CD4-positive, alpha-beta T cell treated with Interleukin-21 for 1 hour (primary cell): ENCODE data around the gene RMDN2.
"Not testable (repeated sequence)": the region's sequence is repeated elsewhere in the genome, so short reads cannot be mapped to it uniquely, and the experiment has no call there.

ENCODE experiments used
- DNase-seq: peaks from one replicate; pipeline ENCODE4 v3.0.0-alpha.2; 2020

Gene RMDN2

GRCh38 chr2:37997629-37998028, 72.5 kb downstream of the RMDN2 start:
- no peak for DNase-seq

GRCh38 chr2:38000485-38001222, 75.6 kb downstream of the RMDN2 start:
- DNase-seq: no peak

- not testable (repeated sequence) for DNase-seq
Measured at GRCh38 chr2:38010187-38010586, 85.1 kb downstream of the RMDN2 start.

GRCh38 chr2:38010995-38011394, 85.9 kb downstream of the RMDN2 start:
- no peak for DNase-seq

GRCh38 chr2:38013158-38013752, 88.2 kb downstream of the RMDN2 start:
- DNase-seq: no peak

- DNase-seq: no peak
Measured at GRCh38 chr2:38016219-38016618, 91.1 kb downstream of the RMDN2 start.

- DNase-seq: no peak
Measured at GRCh38 chr2:38017836-38018235, 92.7 kb downstream of the RMDN2 start.

GRCh38 chr2:38020359-38021069, 95.4 kb downstream of the RMDN2 start:
- DNase-seq: not testable (repeated sequence)

- no peak for DNase-seq
Measured at GRCh38 chr2:38021589-38021988, 96.5 kb downstream of the RMDN2 start.

- DNase-seq: no peak
Measured at GRCh38 chr2:38026846-38027245, 101.8 kb downstream of the RMDN2 start.

- no peak for DNase-seq
Measured at GRCh38 chr2:38028829-38029228, 103.7 kb downstream of the RMDN2 start.

GRCh38 chr2:38029512-38029911, 104.4 kb downstream of the RMDN2 start:
- DNase-seq: no peak

GRCh38 chr2:38030635-38031355, 105.7 kb downstream of the RMDN2 start:
- DNase-seq: no peak

- DNase-seq: no peak
Measured at GRCh38 chr2:38032946-38033345, 107.9 kb downstream of the RMDN2 start.

GRCh38 chr2:38033646-38034045, 108.6 kb downstream of the RMDN2 start:
- DNase-seq: no peak

GRCh38 chr2:38035968-38036367, 110.9 kb downstream of the RMDN2 start:
- DNase-seq: no peak

- DNase-seq: no peak
Measured at GRCh38 chr2:38037325-38037724, 112.2 kb downstream of the RMDN2 start.

- DNase-seq: no peak
Measured at GRCh38 chr2:38037757-38038621, 112.9 kb downstream of the RMDN2 start.

GRCh38 chr2:38038682-38039081, 113.6 kb downstream of the RMDN2 start:
- DNase-seq: no peak

GRCh38 chr2:38039121-38039910, 114.2 kb downstream of the RMDN2 start:
- no peak for DNase-seq

- no peak for DNase-seq
Measured at GRCh38 chr2:38045811-38046210, 120.7 kb downstream of the RMDN2 start.

- DNase-seq: no peak
Measured at GRCh38 chr2:38056216-38056615, 131.1 kb downstream of the RMDN2 start.
